Measurements from ENCODE around the gene SLC9A7.

Gene SLC9A7

DNA sequence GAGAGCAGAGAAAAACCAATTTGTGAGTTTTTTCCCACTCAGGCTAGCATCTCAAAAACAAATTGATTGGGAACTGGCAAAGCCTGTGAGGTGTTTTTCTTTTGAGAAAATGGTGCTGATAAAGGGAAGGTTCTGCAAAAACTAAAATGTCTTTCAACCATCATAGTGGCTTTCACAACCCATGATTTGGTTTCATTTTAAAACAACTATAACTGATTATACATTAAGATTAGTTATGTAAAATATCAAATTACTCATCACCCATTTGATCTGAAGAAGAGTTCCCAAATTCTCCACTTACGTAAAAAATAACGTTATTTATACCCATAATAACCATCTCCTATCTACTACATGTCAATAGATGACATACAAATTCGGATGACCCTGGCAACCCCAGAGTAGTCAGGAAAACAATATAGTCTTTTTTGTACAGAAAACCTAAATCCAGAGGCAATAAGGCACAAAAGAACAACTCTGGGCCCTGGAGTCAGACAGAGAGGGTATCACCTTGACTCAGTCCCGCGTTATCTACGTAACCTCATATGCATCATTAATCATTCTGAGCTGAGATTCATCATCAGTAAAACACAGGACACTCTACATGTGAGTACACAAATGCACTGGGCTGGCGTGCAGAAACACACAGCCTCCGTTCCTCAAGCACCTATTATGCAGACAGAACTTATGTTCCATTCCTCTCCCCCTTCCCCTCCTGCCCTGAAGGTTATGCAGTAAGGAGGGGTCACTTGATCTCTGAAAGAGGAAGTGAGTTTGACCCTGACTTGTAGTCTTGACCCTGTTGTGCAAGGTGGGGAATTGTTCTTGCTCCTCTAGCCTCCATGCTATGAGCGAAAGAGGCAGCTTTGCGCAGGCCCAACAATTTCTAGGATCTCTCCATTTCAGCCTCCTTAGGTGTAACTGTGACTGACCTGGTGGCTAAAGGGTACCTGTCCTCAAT, 82.2 kb downstream of the SLC9A7 start:
- no peak overlapping the region for H3K4me3 ChIP-seq (ENCODE audit: low read depth, low read length)
- TF ChIP-seq, protein P1, sequence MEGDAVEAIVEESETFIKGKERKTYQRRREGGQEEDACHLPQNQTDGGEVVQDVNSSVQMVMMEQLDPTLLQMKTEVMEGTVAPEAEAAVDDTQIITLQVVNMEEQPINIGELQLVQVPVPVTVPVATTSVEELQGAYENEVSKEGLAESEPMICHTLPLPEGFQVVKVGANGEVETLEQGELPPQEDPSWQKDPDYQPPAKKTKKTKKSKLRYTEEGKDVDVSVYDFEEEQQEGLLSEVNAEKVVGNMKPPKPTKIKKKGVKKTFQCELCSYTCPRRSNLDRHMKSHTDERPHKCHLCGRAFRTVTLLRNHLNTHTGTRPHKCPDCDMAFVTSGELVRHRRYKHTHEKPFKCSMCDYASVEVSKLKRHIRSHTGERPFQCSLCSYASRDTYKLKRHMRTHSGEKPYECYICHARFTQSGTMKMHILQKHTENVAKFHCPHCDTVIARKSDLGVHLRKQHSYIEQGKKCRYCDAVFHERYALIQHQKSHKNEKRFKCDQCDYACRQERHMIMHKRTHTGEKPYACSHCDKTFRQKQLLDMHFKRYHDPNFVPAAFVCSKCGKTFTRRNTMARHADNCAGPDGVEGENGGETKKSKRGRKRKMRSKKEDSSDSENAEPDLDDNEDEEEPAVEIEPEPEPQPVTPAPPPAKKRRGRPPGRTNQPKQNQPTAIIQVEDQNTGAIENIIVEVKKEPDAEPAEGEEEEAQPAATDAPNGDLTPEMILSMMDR (conservative IDR thresholded peaks at IDR 0.05; ENCODE audit: low read depth, low read length) = no peak
- DNase-seq (ENCODE audit: low read depth) = no peak

DNA sequence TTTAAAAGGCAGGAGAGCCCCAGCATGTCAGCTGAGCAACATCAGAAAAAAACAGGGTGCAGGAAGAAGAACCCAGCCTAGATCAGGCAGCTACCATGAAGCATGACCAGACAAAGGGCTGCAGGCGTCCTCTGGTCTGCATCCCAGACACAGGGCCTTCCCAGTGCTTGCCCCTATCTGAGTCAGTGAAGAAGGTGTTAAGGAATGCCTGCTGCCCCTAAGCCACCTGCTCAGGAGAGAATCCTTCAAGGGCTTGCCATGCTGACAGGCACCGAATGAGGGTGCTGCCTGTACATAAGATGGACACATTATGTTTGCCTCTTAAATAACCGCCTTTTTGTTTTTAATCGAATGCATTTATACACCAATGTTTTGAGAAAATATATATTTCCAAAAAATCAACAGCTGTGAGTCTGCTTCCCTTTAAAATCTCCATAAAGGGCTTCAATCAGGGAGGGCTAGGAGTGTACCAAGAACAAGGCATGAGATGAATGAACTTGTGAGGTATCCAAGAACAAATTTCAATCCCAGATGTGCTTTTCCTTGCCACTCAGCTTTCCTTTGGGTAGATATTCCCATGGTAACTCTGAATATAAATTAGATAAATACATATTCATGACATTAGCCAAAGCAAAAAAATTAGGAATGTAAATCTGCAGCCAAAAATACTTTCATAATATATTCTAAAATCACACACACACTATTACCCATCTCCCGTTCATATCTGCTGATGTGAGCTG, 85.1 kb downstream of the SLC9A7 start:
- DNase-seq (ENCODE audit: low read depth) = no peak
- no peak overlapping the region for H3K4me3 ChIP-seq (ENCODE audit: low read depth, low read length)
- TF ChIP-seq, protein P1 (conservative IDR thresholded peaks at IDR 0.05; ENCODE audit: low read depth, low read length) = no peak

DNA sequence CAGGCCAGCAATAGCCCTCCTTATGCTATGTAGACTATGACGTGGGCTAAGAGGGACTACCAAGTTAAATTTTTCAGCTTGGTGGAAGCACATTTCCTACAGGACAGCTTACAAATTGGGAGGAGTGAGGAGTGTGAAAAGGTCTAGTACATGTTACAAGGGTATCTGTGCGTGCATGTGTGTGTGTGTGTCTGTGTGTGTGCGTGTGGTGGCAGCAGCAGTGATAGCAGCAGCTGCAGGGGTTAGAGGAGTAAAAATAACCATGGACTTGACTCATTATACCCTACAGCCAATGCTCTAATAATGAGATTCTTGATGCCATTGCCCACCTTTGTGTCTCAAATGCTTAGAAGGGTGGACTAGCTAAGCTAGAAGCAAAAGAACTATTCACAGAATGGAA, 88.6 kb downstream of the SLC9A7 start:
- DNase-seq (ENCODE audit: low read depth) = no peak
- TF ChIP-seq, protein P1 (conservative IDR thresholded peaks at IDR 0.05; ENCODE audit: low read depth, low read length) = no peak
- no peak overlapping the region for H3K4me3 ChIP-seq (ENCODE audit: low read depth, low read length)

DNA sequence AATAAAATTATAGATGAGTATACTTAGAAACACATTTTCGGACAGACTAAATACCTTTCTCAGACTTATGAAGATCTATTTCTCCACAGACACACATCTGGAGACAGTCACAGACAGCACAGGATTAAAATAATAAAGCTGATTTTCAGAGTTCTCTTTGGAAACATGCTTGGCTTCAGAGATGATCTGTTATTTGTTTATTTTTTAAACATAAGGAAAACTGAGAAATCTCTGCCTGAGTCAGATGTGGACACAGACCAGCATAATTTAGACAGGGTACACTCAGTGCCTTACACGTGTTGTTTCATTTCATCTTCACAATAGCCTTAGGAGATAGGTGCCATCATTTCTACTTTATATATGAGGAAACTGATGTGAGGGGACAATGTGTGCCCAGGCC, 92.1 kb downstream of the SLC9A7 start:
- TF ChIP-seq, protein P1 (conservative IDR thresholded peaks at IDR 0.05; ENCODE audit: low read depth, low read length) = no peak
- no peak overlapping the region for H3K4me3 ChIP-seq (ENCODE audit: low read depth, low read length)
- peak; percentile 21 for DNase-seq (ENCODE audit: low read depth)

DNA sequence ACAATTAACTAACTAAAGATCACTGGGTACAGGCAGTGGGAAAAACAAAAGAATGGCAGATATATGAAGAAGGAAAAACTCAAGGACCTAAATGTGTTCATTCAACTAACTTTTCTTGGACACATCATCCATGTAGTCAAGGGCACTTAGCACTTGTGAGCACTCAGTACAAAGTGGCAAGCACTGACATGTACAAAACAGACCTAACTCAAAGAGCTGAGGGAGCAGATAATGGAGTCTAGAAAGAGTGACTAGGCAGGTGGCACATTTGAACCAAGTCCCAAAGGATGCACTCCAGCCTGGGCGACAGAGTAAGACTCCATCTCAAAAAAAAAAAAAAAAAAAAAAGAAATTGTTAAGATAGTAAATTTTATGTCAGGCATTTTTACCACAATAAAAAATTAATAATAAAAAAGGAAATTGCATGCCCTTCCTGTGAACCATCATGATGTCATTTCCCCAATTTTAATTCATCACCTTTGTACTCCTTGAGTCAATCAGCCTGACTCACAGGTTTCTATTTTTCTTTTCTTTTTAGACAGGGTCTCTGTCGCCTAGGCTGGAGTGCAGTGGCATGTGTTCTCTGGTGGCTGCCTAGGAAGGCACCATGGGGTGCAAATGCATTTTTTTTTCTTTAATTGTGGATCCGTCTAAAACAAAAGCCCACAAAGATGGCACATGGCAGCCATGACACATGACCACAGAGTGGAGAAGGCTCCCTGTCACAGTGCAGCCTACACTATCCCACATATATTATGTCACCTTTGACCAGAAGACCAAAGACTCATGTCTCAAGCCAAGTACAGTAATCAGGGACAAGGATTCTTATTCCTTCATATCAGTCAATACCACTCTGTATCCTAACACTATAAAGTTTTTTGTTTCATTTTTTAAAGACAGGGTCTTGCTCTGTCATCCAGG, 93.4 kb downstream of the SLC9A7 start:
- DNase-seq (ENCODE audit: low read depth) = no peak
- TF ChIP-seq, protein P1 (conservative IDR thresholded peaks at IDR 0.05; ENCODE audit: low read depth, low read length) = no peak
- no peak overlapping the region for H3K4me3 ChIP-seq (ENCODE audit: low read depth, low read length)

DNA sequence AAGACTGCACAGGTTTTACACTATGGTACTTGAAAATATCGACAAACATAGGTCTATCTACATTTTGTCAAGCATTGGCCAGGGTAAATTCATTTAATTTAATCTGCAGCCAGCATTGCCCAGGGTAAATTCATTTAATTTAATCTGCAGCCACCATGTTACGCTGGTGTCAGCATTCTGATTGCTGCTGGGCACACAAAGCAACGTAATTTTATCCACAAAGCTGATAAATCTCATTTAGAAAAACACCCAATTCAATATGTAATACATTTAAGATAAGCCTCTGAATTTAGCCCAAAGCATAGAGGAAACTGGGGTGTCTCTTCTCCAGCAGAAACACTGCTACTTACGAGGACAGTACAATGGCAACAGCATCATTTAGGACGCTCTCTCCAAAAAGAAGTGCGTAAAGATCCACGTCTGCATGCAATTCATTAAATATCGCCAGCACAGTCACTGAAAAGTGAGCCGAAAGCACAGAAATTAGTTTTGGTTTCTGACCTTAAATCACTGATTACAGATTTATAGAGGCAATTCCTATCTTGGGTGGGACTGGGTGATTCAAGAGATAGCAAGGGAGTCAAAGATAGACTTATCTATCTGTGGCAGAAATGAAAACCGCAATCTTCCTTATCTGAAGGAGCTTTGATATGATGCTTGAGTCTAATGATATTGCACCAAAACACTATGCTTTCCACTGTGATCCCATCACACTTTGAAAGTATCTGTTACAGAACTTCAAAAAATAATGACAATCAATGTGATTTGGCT, 96.5 kb downstream of the SLC9A7 start:
- H3K4me3 ChIP-seq (ENCODE audit: low read depth, low read length) = no peak overlapping the region
- TF ChIP-seq, protein P1 (conservative IDR thresholded peaks at IDR 0.05; ENCODE audit: low read depth, low read length) = no peak
- no peak for DNase-seq (ENCODE audit: low read depth)

Measured in choroid plexus epithelial cell (primary cell).